ENCODE results near the gene TUBA1C. TPM values are rescaled to one million over a fixed set of nuclear protein-coding genes. Genes with fewer than 3 reads are reported as not detected.

TUBA1C gene
- total RNA-seq, 1 donor from 2014 or later, result 402 TPM

GRCh38 chr12:49223122-49223521, 41.8 kb upstream of the TUBA1C start:
- Histone ChIP-seq H4K20me1 (ENCODE audit: low read depth) (peaks cover 3% of the 10 kb centered on the region), H3K27ac (no peak overlapping the region), H3K4me2 (no peak overlapping the region), H3K9ac (no peak overlapping the region), H3K27me3 (no peaks in the 10 kb centered on the region), H3F3A (ENCODE audit: low read depth) (peaks cover 16% of the 10 kb centered on the region), H3K9me3 (ENCODE audit: low read depth) (no peaks in the 10 kb centered on the region), H3K4me3 (no peak overlapping the region), H2AFZ (replicated peaks) (no peak overlapping the region), H3K4me1 (peaks cover 18% of the 10 kb centered on the region), H3K79me2 (ENCODE audit: low read depth) (no peaks in the 10 kb centered on the region), H3K36me3 (no peaks in the 10 kb centered on the region)
- Mint-ChIP-seq H3K27me3 (ENCODE audit: insufficient read depth, low read depth) (peaks cover 8% of the 10 kb centered on the region), H3K9me3 (no peaks in the 10 kb centered on the region), H3K4me3 (no peak overlapping the region), H3K27ac (peak overlapping the region; percentile 24), H3K4me1 (peaks cover 48% of the 10 kb centered on the region), H3K36me3 (no peaks in the 10 kb centered on the region)
- no peak for DNase-seq (ENCODE audit: low spot score)
- no peak for TF ChIP-seq CTCF (IDR thresholded peaks at IDR 0.05)
- TF ChIP-seq EZH2phosphoT487 (IDR thresholded peaks at IDR 0.05), result no peak

GRCh38 chr12:49223590-49224369, 41.1 kb upstream of the TUBA1C start:
- no peaks in the 10 kb centered on the region for H3K36me3 ChIP-seq
- Mint-ChIP-seq H3K27me3 (ENCODE audit: insufficient read depth, low read depth) (peaks cover 10% of the 10 kb centered on the region), H3K4me3 (no peak overlapping the region), H3K27ac (peak overlapping the region; percentile 24), H3K9me3 (no peaks in the 10 kb centered on the region), H3K4me1 (peaks cover 54% of the 10 kb centered on the region), H3K36me3 (no peaks in the 10 kb centered on the region)
- no peaks in the 10 kb centered on the region for H3K9me3 ChIP-seq (ENCODE audit: low read depth)
- H3K27me3 ChIP-seq, result no peaks in the 10 kb centered on the region
- TF ChIP-seq EZH2 (IDR thresholded peaks at IDR 0.05) (no peak), CTCF (IDR thresholded peaks at IDR 0.05) (no peak), EZH2phosphoT487 (IDR thresholded peaks at IDR 0.05) (peak; percentile 33)
- no peak overlapping the region for H3K9ac ChIP-seq
- H4K20me1 ChIP-seq (ENCODE audit: low read depth), result peaks cover 3% of the 10 kb centered on the region
- H3K79me2 ChIP-seq (ENCODE audit: low read depth), result no peaks in the 10 kb centered on the region
- H3K4me2 ChIP-seq, result no peak overlapping the region
- no peak overlapping the region for H2AFZ ChIP-seq (replicated peaks)
- peak; percentile 43 for DNase-seq (ENCODE audit: low spot score)
- H3K4me1 ChIP-seq, result peaks cover 21% of the 10 kb centered on the region
- H3F3A ChIP-seq (ENCODE audit: low read depth), result peaks cover 19% of the 10 kb centered on the region
- H3K27ac ChIP-seq, result no peak overlapping the region
- no peak overlapping the region for H3K4me3 ChIP-seq

GRCh38 chr12:49225576-49226166, 39.2 kb upstream of the TUBA1C start:
- no peaks in the 10 kb centered on the region for H3K9me3 Mint-ChIP-seq
- no peaks in the 10 kb centered on the region for H3K36me3 Mint-ChIP-seq
- no peak overlapping the region for H3K27ac ChIP-seq
- peaks cover 19% of the 10 kb centered on the region for H3F3A ChIP-seq (ENCODE audit: low read depth)
- no peak overlapping the region for H3K9ac ChIP-seq
- H3K4me3 Mint-ChIP-seq, result no peak overlapping the region
- peaks cover 12% of the 10 kb centered on the region for H3K27me3 Mint-ChIP-seq (ENCODE audit: insufficient read depth, low read depth)
- DNase-seq (ENCODE audit: low spot score), result no peak
- H3K4me1 Mint-ChIP-seq, result peaks cover 64% of the 10 kb centered on the region
- H2AFZ ChIP-seq (replicated peaks), result no peak overlapping the region
- TF ChIP-seq CTCF (IDR thresholded peaks at IDR 0.05), result peak; percentile 23
- no peak for TF ChIP-seq EZH2phosphoT487 (IDR thresholded peaks at IDR 0.05)
- peaks cover 21% of the 10 kb centered on the region for H3K4me1 ChIP-seq
- H3K79me2 ChIP-seq (ENCODE audit: low read depth), result no peaks in the 10 kb centered on the region
- peak overlapping the region; percentile 86 for H3K27ac Mint-ChIP-seq
- H4K20me1 ChIP-seq (ENCODE audit: low read depth), result peaks cover 3% of the 10 kb centered on the region
- no peaks in the 10 kb centered on the region for H3K27me3 ChIP-seq
- H3K4me3 ChIP-seq, result no peak overlapping the region
- H3K36me3 ChIP-seq, result no peaks in the 10 kb centered on the region
- no peaks in the 10 kb centered on the region for H3K9me3 ChIP-seq (ENCODE audit: low read depth)
- no peak overlapping the region for H3K4me2 ChIP-seq

Data from neural progenitor cell (in vitro differentiated cells).